Activated CD4-positive, alpha-beta T cell treated with anti-CD3 and anti-CD28 coated beads, Interleukin-2, amount 50 U/mL, for 48 hours (primary cell): ENCODE results near the gene RPS17.
A peak's percentile ranks its signal among the peaks of the same experiment; 100 is the strongest.

ENCODE experiments used
- DNase-seq, 2 experiments: peaks; one replicate each; pipeline ENCODE4 v3.0.0-alpha.2; 2020

Gene RPS17

GRCh38 chr15:82540055-82540983 lies at the start of gene RPS17:
Gene RPS17 (minus strand): TSS chr15:82540457. CDS start chr15:82540428, 29 bp downstream.
- peak; percentile 97 to 98 for DNase-seq

DNA sequence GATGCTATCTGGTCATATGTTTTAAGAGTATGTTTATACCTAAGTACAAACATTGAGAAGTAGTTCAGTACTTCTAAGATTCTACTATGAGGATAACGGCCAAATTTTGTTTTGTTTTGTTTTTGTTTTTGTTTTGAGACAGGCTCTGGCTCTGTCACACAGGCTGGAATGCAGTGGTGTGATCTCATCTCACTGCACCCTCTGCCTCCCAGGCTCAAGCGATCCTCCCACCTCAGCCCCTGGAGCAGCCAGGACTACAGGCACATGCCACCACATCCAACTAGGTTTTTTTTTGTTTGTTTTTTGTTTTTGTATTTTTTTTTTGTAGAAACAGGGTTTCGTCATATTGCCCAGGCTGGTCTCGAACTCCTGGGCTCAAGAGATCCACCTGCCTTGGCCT lies 47.5 kb upstream of the RPS17 start:
- DNase-seq: no peak

GRCh38 chr15:82585072-82585471 lies 44.8 kb upstream of the RPS17 start:
- DNase-seq: no peak

DNA sequence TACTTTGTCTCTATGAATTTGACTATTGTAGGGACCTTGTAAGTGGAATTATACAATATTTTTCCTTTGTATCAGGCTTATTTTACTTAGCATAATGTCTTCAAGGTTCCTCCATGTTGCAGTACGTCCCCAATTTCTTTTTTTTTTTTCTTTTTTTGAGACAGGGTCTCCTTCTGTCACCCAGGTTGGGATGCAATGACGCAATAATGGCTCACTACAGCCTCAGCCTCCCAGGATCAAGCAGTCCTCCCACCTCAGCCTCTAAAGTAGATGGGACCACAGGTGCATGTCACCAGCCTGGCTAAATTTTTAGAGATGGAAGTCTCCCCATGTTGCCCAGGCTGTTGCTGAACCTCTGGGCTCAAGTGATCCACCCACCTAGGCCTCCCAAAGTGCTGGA lies 40.5 kb upstream of the RPS17 start:
- DNase-seq: no peak

- DNase-seq: no peak
These were observed 35.1 kb upstream of the RPS17 start for GRCh38 chr15:82575335-82575734.

DNA sequence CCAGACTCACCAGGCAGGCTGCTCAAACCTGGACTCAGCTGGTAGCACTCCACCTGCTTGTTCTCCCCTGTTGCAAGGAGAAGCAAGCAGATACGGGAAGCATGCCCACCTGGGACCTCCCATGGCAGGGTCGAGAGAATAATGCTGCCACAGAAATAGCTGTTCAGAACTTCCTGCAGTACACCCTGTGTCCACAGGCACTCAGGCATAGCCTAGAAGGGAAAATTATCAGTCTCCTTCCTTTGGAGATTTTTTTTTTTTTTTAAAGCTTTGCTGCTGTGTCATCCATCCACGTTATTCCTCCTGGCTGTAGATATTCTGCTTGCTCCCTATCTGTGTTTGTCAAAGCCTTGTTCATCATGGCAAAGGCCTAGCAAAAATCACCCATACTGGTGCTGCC lies 32.7 kb upstream of the RPS17 start:
- no peak for DNase-seq

DNA sequence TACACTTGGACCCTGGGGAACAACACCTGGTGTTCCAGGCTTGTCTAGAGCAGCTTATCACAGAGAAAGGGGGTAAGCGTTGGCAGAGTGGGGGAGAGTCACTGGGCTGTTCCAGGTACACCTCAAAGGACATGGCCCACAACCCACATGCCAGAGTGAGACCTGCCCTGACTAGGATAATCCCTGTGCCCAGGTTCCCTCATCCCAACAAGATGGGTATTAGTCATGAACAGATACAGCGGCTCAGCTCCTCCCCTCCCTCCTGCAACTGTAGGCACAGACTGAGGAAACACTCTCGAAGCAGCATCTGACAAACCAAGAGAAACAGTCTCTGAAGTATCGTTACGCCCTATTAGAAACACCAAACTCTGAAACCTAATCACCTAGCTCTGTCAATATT lies 32.1 kb upstream of the RPS17 start:
- no peak for DNase-seq

DNA sequence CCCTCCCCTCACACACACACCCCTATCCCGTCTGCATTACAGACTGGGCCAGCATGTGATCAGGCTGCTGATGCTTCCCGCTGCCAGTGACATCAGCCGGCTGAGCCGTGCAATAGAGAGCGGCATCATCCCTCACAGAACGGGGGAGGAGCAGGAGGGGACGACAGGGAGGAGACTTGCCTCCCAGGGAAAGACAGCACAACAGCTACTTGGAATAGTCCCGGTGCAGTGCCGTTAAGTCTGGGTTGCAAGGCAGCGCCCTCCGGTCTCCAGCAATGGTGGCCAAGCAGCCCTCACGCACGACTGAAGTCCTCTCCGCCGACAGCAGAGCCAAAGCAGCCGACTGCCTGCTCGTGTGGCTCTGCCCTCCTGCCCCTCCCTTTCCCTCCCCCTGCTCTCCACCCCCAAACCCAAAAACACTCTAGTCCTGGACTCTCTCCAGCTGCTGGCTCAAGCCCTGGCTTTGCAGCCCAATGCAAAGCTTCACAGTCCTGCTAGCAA lies 31.5 kb upstream of the RPS17 start:
- no peak for DNase-seq

DNA sequence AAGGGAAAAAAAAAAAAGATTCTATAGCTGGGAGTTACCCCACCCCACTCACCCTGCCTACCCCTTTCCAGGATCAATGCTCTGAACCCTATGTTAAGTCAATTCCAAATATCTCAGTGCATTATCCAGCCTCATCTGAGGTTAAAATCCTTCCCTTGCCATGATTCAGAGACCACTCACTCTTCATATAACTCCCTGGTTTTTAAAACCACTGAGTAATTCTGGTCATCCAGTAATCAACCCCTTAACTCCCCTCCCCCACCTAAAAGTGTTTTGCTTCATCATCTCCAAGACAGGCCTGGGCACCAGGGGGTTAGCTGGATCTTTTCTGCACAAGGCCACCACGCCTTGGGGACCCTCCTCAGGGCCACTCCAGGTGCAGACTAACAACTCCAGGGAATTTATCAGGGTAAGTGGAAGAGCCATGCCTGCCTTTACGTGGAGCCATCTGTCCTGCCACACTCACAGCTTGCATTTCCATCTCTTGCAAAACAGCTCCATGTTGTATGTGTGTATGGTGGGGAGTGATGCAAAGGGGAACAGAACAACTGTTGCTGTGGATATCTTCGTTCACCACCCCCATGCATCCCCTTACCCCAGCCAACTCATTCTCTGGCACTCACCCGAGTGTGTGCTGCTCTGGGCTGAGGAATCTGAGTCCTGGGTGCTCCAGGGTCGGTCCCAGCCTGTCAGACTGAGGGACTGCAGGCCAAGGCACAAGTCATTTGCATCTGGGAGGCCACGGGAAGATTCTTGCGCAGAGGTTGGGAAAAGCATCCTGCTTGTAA lies 30.7 kb upstream of the RPS17 start:
- DNase-seq: no peak

GRCh38 chr15:82569834-82570233 lies 29.6 kb upstream of the RPS17 start:
- DNase-seq: no peak

DNA sequence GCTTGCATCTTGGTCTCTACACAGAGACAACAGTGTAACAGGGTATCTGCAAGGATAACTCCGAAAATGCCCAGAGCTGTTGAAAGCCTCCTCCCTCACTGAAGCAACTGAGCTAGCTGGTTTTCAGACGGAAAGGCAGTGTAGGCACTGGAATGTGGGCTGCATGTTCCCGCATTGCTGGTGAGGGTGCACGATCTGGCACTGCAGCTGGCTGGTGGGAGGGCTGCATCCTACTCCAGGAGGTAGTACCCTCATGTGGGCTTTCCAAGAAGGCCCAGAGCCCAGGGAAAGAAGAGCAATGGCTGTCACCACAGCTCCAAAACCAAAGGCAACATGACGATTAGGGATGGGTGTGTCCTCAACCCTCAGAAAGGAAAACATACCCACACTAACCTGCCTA lies 28.7 kb upstream of the RPS17 start:
- DNase-seq: no peak

DNA sequence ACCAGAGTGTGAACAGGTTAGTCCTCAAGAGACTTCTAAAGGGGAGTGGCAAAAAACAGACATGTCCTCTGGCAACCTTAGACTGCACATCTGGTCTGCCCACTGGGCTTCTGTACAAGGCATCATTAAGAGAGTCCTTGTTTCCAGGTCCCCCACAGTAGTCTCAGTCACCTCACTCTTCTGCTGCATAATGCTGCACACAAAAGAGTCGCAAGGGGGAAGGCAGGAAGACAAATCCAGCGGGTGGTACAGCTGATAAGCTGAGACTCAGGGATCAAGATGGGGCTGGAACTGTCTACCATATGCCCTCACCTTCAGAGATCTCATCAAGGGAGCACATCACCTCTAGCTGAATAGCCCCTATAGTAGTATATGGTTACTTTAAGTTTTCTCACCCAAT lies 27.4 kb upstream of the RPS17 start:
- no peak for DNase-seq

DNA sequence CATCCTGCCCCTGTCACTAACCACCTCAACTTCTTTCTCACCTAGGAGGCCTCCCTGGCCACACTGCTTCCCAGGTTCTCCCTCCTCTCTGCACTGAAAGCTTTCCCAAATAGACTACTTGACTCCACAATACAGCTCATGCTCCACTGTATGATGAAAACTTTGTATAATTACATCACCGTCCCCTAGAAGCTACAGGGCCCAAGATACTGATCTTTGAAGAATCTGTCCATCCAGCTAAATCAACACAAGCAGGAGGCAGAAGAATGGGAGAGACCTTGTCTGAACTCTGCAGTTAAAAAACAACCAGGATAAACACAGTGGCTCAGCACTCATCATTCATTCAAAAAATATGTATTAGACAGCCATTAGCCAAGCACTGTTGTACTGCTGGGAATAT lies 26.4 kb upstream of the RPS17 start:
- no peak for DNase-seq

DNA sequence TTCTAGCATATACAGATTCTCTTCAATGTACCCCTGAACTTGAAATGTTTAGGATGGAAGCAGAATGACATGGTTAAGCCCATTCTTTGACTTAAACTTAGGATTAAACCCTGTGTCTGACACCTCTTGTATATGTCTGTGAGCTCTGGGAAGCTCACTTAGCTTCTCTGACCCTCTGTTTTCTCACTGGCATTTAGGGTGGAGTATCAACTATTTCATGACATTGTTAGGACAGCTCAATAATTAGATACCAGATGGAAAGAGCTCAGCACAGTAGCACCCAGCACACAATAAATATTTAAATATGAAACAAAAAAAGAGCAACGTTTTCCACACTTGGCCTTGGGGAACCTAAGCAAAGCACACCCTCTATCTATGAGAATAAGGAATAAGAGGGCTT lies 18.2 kb upstream of the RPS17 start:
- DNase-seq: no peak

DNA sequence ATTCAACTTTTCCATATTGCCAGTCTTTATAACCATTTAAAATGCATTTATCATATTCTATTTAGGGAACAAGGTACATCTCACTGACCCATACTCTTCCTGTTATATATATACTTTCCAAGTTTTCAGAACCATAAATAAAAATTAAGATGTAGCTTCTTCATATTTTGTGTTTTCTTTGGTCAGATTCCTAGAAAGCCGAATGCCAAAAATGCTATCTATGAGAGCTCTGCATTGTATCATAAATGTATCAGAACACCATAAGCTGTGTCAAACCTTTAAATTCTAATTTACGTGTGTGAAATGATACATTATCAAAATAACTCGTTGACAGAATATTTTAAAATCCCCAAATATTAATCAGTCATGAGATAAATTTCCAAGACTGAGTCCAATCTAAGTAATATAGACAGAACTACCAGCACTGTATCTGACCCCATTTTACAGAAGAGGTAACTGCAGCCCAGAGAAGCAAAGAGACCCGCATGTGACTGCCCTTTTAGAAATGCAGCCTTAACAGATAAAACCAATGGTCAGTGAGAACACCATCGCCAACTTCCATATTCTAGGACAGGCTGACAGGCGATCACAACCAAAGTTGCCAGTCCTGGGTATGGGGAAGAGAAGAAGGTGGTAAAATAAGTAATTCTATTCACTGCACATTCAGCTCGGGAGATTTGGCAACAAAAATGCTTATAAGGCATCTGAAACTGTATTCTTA lies 16.2 kb upstream of the RPS17 start:
- DNase-seq: no peak

DNA sequence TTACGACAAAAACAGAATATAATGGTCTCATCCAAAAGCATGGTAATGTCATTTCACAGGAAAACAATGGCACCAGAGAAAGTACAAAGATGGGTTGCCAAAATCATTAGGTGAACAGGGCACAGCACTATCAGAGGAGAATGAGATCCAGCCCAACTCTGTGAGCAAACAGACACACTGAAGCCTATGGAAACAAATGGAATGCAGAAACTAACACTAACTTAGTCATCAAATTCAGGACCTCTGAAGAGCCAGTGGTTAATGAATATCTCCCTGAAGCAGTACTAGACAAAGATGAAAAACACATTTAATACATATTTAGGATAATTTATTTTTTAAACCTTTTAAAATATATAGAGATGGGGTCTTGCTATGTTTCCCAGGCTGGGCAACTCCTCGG lies 14.6 kb upstream of the RPS17 start:
- DNase-seq: no peak

- DNase-seq: no peak
These were observed 14.1 kb upstream of the RPS17 start for GRCh38 chr15:82554351-82554750.

- no peak for DNase-seq
These were observed 13.6 kb upstream of the RPS17 start for GRCh38 chr15:82553846-82554245.

- no peak for DNase-seq
These were observed 12.6 kb upstream of the RPS17 start for GRCh38 chr15:82552861-82553260.

DNA sequence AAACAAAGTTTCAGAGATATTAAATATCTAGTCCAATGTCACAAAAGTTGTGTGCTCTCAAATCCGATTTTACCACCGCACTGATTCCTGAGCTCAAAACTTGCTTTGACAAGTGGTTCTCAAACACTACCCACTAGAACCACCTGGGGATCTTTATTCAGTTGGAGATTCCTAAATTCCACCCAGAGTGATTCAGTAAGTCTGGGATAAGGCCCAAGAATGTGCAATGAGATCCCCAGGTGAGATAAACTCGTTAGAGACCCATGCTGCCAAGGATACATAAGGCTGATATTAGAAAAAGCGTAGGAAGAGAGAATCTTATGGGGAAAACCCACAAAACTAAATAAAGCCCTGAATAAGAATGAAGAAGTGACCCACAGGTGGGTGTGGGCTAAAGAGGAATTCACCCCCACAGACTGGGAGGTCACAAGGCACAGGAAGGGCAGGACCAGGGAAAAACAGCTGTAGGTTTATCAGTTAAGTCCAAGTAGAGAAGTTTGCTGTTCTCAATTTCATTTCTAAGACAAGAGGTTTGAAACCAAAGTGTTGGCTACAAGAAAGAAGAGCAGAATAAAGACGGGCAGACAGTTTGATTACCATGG lies 11.5 kb upstream of the RPS17 start:
- no peak for DNase-seq

GRCh38 chr15:82549199-82549665 lies 9.0 kb upstream of the RPS17 start:
- no peak for DNase-seq

GRCh38 chr15:82548700-82549099 lies 8.4 kb upstream of the RPS17 start:
- DNase-seq: peak in 1 of 2 experiments; percentile 49

DNA sequence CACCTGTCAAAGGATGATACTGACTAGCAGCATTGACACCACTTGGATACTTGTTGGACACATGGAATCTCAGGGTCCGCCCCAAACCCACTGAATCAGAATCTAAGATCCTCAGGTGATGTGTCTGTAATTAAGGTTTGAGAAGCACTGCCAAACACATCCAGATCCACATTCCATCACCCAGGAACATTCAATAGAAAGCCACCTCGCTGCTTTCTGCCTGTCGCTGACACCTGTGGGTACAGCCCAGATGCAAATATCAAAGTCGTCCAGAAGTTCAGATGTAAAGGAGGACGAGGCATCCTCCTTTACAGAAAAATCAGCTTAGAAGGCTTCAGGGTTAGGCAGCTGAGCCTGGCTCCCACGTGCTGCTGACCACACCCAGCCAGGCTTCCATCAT lies 5.2 kb upstream of the RPS17 start:
- DNase-seq: no peak
